Lower lobe of right lung (tissue), 2 donors: Measurements from ENCODE around the gene CCP110. TPM values are rescaled to one million over a fixed set of nuclear protein-coding genes. Genes with fewer than 3 reads are reported as not detected.

ENCODE experiments used
- ATAC-seq, 2 donors: fragments of 200-7000 bp; cut with Tn5 transposase; one replicate each; pipeline ENCODE4 v1.9.1; 2020 to 2022; ENCODE audit warnings: mild to moderate bottlenecking in 2 of 2, moderate library complexity in 2 of 2
- DNase-seq: peaks from one replicate; pipeline ENCODE4 v3.0.0-alpha.2; 2020
- H3K27ac ChIP-seq: fragments of 200-600 bp; one replicate; pipeline ENCODE4 v1.8.0; 2022
- H3K27me3 ChIP-seq: fragments of 200-600 bp; one replicate; pipeline ENCODE4 v1.8.0; 2022; ENCODE audit warnings: low read depth
- H3K36me3 ChIP-seq: fragments of 200-600 bp; one replicate; pipeline ENCODE4 v1.8.0; 2022; ENCODE audit warnings: mild to moderate bottlenecking
- H3K4me1 ChIP-seq: fragments of 200-600 bp; one replicate; pipeline ENCODE4 v1.8.0; 2022
- H3K4me3 ChIP-seq: fragments of 200-600 bp; one replicate; pipeline ENCODE4 v1.8.0; 2022; ENCODE audit warnings: mild to moderate bottlenecking
- H3K9me3 ChIP-seq: fragments of 200-600 bp; one replicate; pipeline ENCODE4 v1.8.0; 2022
- CTCF ChIP-seq: fragments of 200-600 bp; IDR thresholded peaks from one replicate; pipeline ENCODE4 v1.8.0; 2022; ENCODE audit warnings: antibody characterized with exemption, mild to moderate bottlenecking
- intact Hi-C: fragments of 100-400 bp; cut with DNase I; formaldehyde crosslinking; loops from one replicate; pipeline ENCODE4 v1.11.0; 2022
- long read RNA-seq: library from polyadenylated mRNA; unstranded; transcript quantifications from one replicate; pipeline ENCODE4 v2.0.0, GENCODE V29; 2021
- total RNA-seq: library from RNA; stranded (reverse); fragmentation: NEBNext Ultra II Directional; extraction: Animal tissue kit (Norgen Biotek cat#: 25700); gene quantifications from one replicate; pipeline ENCODE4 v1.2.1, GENCODE V29; 2021
- donor health status: DM: no; HTN: yes; CAD: no; lungs with severe emphysema.

The CCP110 gene
- total RNA-seq: 23.9 TPM
- long read RNA-seq, full-length matches to known transcripts: 8 of 18 reads
- long read RNA-seq, partial matches to known transcripts: 7 of 18 reads
- long read RNA-seq, other reads (novel, unspliced or antisense): 3 of 18 reads

GRCh38 chr16:19523559-19524355, at the start of gene CCP110:
TSS of gene CCP110 (plus strand) at chr16:19523942. CDS start at chr16:19527882, 3,940 bp downstream.
- H3K9me3 ChIP-seq: no peaks in the 10 kb centered on the region
- no peaks in the 10 kb centered on the region for H3K27me3 ChIP-seq
- H3K27ac ChIP-seq: peak within 1 kb of the TSS; percentile 90
- TF ChIP-seq CTCF: no peak
- H3K4me3 ChIP-seq: peak within 1 kb of the TSS; percentile 94
- intact Hi-C loops: no loop called here
- DNase-seq (peak; percentile 99), ATAC-seq (peak; percentile 90 to 94)
- peaks cover 11% of the 10 kb centered on the region for H3K36me3 ChIP-seq
- H3K4me1 ChIP-seq: peaks cover 52% of the 10 kb centered on the region

- no peak for ATAC-seq
- Histone ChIP-seq H3K27me3 (no peaks in the 10 kb centered on the region), H3K9me3 (no peaks in the 10 kb centered on the region), H3K4me1 (no peaks in the 10 kb centered on the region), H3K27ac (no peak overlapping the region), H3K36me3 (peaks cover 30% of the 10 kb centered on the region), H3K4me3 (no peak overlapping the region)
- no peak for DNase-seq
- no peak for TF ChIP-seq CTCF
- intact Hi-C loops: no loop called here
These were observed 49.1 kb upstream of the CCP110 start for GRCh38 chr16:19474617-19475016.

- no peak for DNase-seq
- intact Hi-C loops: no loop called here
- H3K4me3 ChIP-seq: no peak overlapping the region
- no peaks in the 10 kb centered on the region for H3K4me1 ChIP-seq
- no peaks in the 10 kb centered on the region for H3K9me3 ChIP-seq
- H3K27ac ChIP-seq: no peak overlapping the region
- TF ChIP-seq CTCF: no peak
- no peaks in the 10 kb centered on the region for H3K27me3 ChIP-seq
- H3K36me3 ChIP-seq: peaks cover 24% of the 10 kb centered on the region
- no peak for ATAC-seq
These were observed 45.2 kb upstream of the CCP110 start for GRCh38 chr16:19478505-19478904.

- H3K9me3 ChIP-seq: no peaks in the 10 kb centered on the region
- TF ChIP-seq CTCF: no peak
- H3K4me1 ChIP-seq: no peaks in the 10 kb centered on the region
- DNase-seq (no peak), ATAC-seq (peak; percentile 59 to 74)
- no peak overlapping the region for H3K4me3 ChIP-seq
- no peaks in the 10 kb centered on the region for H3K27me3 ChIP-seq
- peaks cover 27% of the 10 kb centered on the region for H3K36me3 ChIP-seq
- H3K27ac ChIP-seq: no peak overlapping the region
- intact Hi-C loops: no loop called here
These were observed 44.4 kb upstream of the CCP110 start for GRCh38 chr16:19479302-19479721.

GRCh38 chr16:19481296-19481695, 42.4 kb upstream of the CCP110 start:
- Histone ChIP-seq H3K27ac (no peak overlapping the region), H3K9me3 (no peaks in the 10 kb centered on the region), H3K4me3 (no peak overlapping the region), H3K4me1 (no peaks in the 10 kb centered on the region), H3K27me3 (no peaks in the 10 kb centered on the region), H3K36me3 (peaks cover 23% of the 10 kb centered on the region)
- DNase-seq (no peak), ATAC-seq (no peak)
- intact Hi-C loops: no loop called here
- no peak for TF ChIP-seq CTCF
